PC-9 (cell line): ENCODE measurements around the gene CPA4. TPM values are rescaled to one million over a fixed set of nuclear protein-coding genes. Genes with fewer than 3 reads are reported as not detected.

Experiments used
- BruUV-seq: library from RNA; stranded (reverse); fragments of 400-500 nt; replicated peaks from 2 replicates; lab custom pipeline; 2021; lab: Mats Ljungman, UMichigan
- CTCF ChIA-PET: fragments of 300-600 bp; sonication (Branson Sonifier 250); formaldehyde crosslinking; loops from one replicate; lab custom pipeline; 2022; ENCODE audit warnings: antibody characterized with exemption; lab: Charles Lee
- POLR2A ChIA-PET: fragments of 300-600 bp; sonication (Branson Sonifier 250); formaldehyde crosslinking; loops from one replicate; lab custom pipeline; 2022; ENCODE audit warnings: antibody characterized with exemption; ENCODE audit not compliant: unreplicated experiment; lab: Charles Lee
- DNase-seq, 2 experiments: peaks; one replicate each; pipeline versions ENCODE4 v3.0.0 to v3.0.0-alpha.2; 2015 to 2022; ENCODE audit warnings: mixed read lengths in 1 of 2
- H2AFZ ChIP-seq: fragments of 200-600 bp; sonication (generic); 2 replicates; pipeline ENCODE4 v1.8.1; 2017; ENCODE audit warnings: antibody characterized with exemption
- H3F3A ChIP-seq: fragments of 200-600 bp; sonication (generic); 2 replicates; pipeline ENCODE4 v1.8.1; 2017; ENCODE audit warnings: antibody characterized with exemption, mild to moderate bottlenecking, low read depth; ENCODE audit not compliant: insufficient read depth
- H3K27ac ChIP-seq: fragments of 200-600 bp; sonication (generic); 2 replicates; pipeline ENCODE4 v1.6.1; 2016; ENCODE audit warnings: mixed run types
- H3K27me3 ChIP-seq: fragments of 200-600 bp; sonication (generic); 2 replicates; pipeline ENCODE4 v1.6.1; 2016; ENCODE audit warnings: low read depth, mixed run types; ENCODE audit not compliant: insufficient read depth
- H3K36me3 ChIP-seq: fragments of 200-600 bp; sonication (generic); 2 replicates; pipeline ENCODE4 v1.6.1; 2016; ENCODE audit warnings: low read depth, mixed run types
- H3K4me1 ChIP-seq: fragments of 200-600 bp; sonication (generic); replicated peaks from 2 replicates; pipeline ENCODE4 v1.6.1; 2016; ENCODE audit warnings: mixed run types; ENCODE audit not compliant: insufficient read depth
- H3K4me2 ChIP-seq: fragments of 200-600 bp; sonication (generic); 2 replicates; pipeline ENCODE4 v1.6.1; 2017; ENCODE audit warnings: mixed run types
- H3K4me3 ChIP-seq: fragments of 200-600 bp; sonication (generic); 2 replicates; pipeline ENCODE4 v1.6.1; 2016; ENCODE audit warnings: mixed run types
- H3K79me2 ChIP-seq: fragments of 200-600 bp; sonication (generic); 2 replicates; pipeline ENCODE4 v1.6.1; 2017; ENCODE audit warnings: low read depth, mixed run types
- H3K9me2 ChIP-seq: fragments of 200-600 bp; sonication (generic); 2 replicates; pipeline ENCODE4 v1.8.1; 2017; ENCODE audit warnings: mild to moderate bottlenecking; ENCODE audit not compliant: insufficient read depth
- H3K9me3 ChIP-seq: fragments of 200-600 bp; sonication (generic); 2 replicates; pipeline ENCODE4 v1.8.1; 2016; ENCODE audit warnings: low read depth; ENCODE audit not compliant: insufficient read depth
- H4K20me1 ChIP-seq: fragments of 200-600 bp; sonication (generic); 2 replicates; pipeline ENCODE4 v1.8.1; 2017; ENCODE audit not compliant: insufficient read depth
- EZH2 ChIP-seq: fragments of 200-600 bp; sonication (generic); IDR thresholded peaks from 2 replicates; pipeline ENCODE4 v1.8.0; 2017; ENCODE audit warnings: antibody characterized with exemption, low read depth
- intact Hi-C: fragments of 100-400 bp; cut with micrococcal nuclease; formaldehyde crosslinking; loops from one replicate; pipeline ENCODE4 v1.10.0; 2022; ENCODE audit not compliant: unreplicated experiment
- total RNA-seq: library from RNA; stranded (reverse); gene quantifications from 2 replicates; pipeline ENCODE4 v1.2.3, GENCODE V29; 2021
- TF ChIP-seq, protein P1 (sequence below): fragments of 200-600 bp; sonication (generic); conservative IDR thresholded peaks from 2 replicates; pipeline ENCODE4 v1.6.1; 2017; ENCODE audit warnings: mixed run types, antibody characterized with exemption, mild to moderate bottlenecking, moderate library complexity

Gene CPA4
- total RNA-seq, 1 experiment from 2014 or later: 9.8 TPM

DNA sequence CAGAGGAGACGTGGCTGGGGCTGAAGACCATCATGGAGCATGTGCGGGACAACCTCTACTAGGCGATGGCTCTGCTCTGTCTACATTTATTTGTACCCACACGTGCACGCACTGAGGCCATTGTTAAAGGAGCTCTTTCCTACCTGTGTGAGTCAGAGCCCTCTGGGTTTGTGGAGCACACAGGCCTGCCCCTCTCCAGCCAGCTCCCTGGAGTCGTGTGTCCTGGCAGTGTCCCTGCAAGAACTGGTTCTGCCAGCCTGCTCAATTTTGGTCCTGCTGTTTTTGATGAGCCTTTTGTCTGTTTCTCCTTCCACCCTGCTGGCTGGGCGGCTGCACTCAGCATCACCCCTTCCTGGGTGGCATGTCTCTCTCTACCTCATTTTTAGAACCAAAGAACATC lies 29.7 kb downstream of the CPA4 start:
- Histone ChIP-seq H3K9me2 (no peaks in the 10 kb centered on the region), H3K36me3 (no peaks in the 10 kb centered on the region), H3K4me1 (0 out of 2 replicates have a peak, but pooled peaks cover 5% of the 10 kb centered on the region), H2AFZ (no peak overlapping the region), H3F3A (peaks cover 13% of the 10 kb centered on the region), H3K79me2 (no peaks in the 10 kb centered on the region), H3K4me3 (no peak overlapping the region), H4K20me1 (no peaks in the 10 kb centered on the region), H3K27ac (no peak overlapping the region), H3K9me3 (no peaks in the 10 kb centered on the region), H3K4me2 (no peak overlapping the region), H3K27me3 (no peaks in the 10 kb centered on the region)
- intact Hi-C loops: loop anchor here (2.0 kb wide), 1 partner anchor 34 kb away; no protein-coding TSS in a partner anchor
- TF ChIP-seq EZH2: no peak
- TF ChIP-seq, protein P1, sequence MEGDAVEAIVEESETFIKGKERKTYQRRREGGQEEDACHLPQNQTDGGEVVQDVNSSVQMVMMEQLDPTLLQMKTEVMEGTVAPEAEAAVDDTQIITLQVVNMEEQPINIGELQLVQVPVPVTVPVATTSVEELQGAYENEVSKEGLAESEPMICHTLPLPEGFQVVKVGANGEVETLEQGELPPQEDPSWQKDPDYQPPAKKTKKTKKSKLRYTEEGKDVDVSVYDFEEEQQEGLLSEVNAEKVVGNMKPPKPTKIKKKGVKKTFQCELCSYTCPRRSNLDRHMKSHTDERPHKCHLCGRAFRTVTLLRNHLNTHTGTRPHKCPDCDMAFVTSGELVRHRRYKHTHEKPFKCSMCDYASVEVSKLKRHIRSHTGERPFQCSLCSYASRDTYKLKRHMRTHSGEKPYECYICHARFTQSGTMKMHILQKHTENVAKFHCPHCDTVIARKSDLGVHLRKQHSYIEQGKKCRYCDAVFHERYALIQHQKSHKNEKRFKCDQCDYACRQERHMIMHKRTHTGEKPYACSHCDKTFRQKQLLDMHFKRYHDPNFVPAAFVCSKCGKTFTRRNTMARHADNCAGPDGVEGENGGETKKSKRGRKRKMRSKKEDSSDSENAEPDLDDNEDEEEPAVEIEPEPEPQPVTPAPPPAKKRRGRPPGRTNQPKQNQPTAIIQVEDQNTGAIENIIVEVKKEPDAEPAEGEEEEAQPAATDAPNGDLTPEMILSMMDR: no peak
- BruUV-seq: no TSS peak
- peak; percentile 69 to 70 for DNase-seq
- ChIA-PET POLR2A (interaction anchor here (0.6 kb wide), 1 partner anchor 117 kb away, joined by 4 read pairs; no protein-coding TSS in a partner anchor), CTCF (interaction anchor here (0.6 kb wide), 1 partner anchor 11 kb away, joined by 3 read pairs; no protein-coding TSS in a partner anchor)

DNA sequence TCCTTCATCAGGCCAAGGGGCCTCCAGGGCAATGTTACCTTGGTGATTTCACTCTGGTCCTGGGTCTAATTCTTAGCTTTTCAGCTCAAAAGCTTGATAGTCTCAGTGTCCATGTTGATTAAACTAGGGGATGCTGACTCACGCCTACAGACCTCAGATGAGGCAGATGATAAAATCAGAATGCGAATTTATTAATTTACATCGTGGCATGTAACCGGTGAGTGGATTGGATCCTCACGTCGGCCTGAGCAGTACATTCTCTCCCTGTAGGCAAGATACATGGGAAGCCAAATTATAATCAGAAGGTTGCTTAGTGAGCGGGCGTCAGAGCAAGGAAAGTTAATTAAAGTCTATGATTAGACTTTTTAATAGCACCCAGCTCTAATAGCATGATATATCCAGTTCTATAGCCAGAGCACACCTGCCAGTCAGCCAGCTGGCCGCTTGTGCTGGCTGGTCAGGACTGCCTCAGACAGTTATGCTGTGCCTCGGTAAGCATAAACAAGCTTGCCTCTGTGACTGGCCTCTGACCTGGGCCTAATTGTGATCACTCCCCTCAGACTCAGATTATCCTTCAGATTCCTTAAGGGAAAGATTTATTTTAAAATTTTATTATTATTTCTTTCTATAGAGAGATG lies 31.5 kb downstream of the CPA4 start:
- TF ChIP-seq, protein P1: no peak
- no peak for TF ChIP-seq EZH2
- Histone ChIP-seq H3K36me3 (no peaks in the 10 kb centered on the region), H3K4me1 (0 out of 2 replicates have a peak, but pooled peaks cover 5% of the 10 kb centered on the region), H3K27me3 (no peaks in the 10 kb centered on the region), H3K79me2 (no peaks in the 10 kb centered on the region), H3K27ac (no peak overlapping the region), H3K4me3 (no peak overlapping the region), H3K9me3 (no peaks in the 10 kb centered on the region), H4K20me1 (no peaks in the 10 kb centered on the region), H3K9me2 (no peaks in the 10 kb centered on the region), H3F3A (peaks cover 13% of the 10 kb centered on the region), H3K4me2 (no peak overlapping the region), H2AFZ (no peak overlapping the region)
- ChIA-PET POLR2A (no interaction called here), CTCF (no interaction called here)
- no peak for DNase-seq
- no TSS peak for BruUV-seq
- intact Hi-C loops: no loop called here

DNA sequence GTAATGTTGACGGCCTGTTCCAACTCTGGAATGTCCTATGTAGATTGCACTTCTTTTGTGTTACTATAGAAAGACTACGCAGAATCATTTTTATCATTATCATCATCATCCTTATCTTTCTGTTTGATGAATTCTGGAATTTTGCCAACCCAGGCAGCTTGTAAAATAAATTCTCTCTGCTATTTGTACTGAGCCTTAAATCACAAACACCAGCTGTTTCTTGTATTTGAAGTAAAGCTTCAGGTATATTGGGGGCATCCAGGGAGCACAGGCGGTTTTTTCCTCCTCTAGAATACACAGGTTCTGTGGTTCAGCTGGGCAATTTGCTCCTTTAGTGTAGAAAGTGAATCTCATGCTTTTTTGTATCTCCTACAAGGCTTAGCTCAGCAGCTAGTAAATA lies 36.7 kb downstream of the CPA4 start:
- no peak for DNase-seq
- TF ChIP-seq, protein P1: no peak
- TF ChIP-seq EZH2: no peak
- H3K4me3 ChIP-seq: no peak overlapping the region
- BruUV-seq: no TSS peak
- no peaks in the 10 kb centered on the region for H4K20me1 ChIP-seq
- H3K4me2 ChIP-seq: no peak overlapping the region
- POLR2A ChIA-PET: no interaction called here
- peaks cover 9% of the 10 kb centered on the region; the same call in 1 of the 2 replicates for H3K4me1 ChIP-seq
- no peaks in the 10 kb centered on the region for H3K79me2 ChIP-seq
- no peaks in the 10 kb centered on the region for H3K9me2 ChIP-seq
- CTCF ChIA-PET: interaction anchor here (0.5 kb wide), 1 partner anchor 367 kb away, joined by 3 read pairs; no protein-coding TSS in a partner anchor
- intact Hi-C loops: no loop called here
- no peak overlapping the region for H2AFZ ChIP-seq
- no peak overlapping the region for H3K27ac ChIP-seq
- H3K9me3 ChIP-seq: no peaks in the 10 kb centered on the region
- no peaks in the 10 kb centered on the region for H3F3A ChIP-seq
- H3K27me3 ChIP-seq: no peaks in the 10 kb centered on the region
- H3K36me3 ChIP-seq: no peaks in the 10 kb centered on the region
